Airway epithelial cell (primary cell): ENCODE results near the gene ZNG1C. TPM values are rescaled to one million over a fixed set of nuclear protein-coding genes. Genes with fewer than 3 reads are reported as not detected.

Source experiments
- total RNA-seq: library from RNA; depleted of rRNA; stranded (reverse); fragments of >200 nt; gene quantifications from 2 replicates; pipeline ENCODE4 v1.2.3, GENCODE V29; 2015

Gene ZNG1C
- total RNA-seq = 16.0 and 24.2 TPM in 2 replicates

DNA sequence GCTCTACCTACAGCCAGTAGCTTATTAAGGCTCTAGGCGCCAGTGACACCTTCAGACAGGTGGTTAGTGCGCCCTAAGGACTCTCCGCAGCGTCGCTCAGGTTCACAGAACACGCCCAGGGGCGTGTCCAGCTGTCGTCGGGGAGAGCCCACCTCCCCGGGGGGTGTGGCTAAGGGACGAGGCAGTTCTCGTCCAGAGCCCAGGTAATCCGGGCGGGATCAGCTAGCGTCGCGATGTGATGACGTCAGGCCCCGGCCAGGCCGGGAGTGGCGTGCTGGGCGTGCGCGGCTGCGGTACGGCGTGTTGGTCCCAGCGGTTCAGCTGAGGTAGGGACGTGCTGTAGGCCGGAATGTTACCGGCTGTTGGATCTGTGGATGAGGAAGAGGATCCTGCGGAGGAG lies at the start of gene ZNG1C:
Gene ZNG1C, plus strand, starts transcription at position 301 of the 400 bp plus-strand sequence. Its CDS starts 49 bp downstream, at position 350.

DNA sequence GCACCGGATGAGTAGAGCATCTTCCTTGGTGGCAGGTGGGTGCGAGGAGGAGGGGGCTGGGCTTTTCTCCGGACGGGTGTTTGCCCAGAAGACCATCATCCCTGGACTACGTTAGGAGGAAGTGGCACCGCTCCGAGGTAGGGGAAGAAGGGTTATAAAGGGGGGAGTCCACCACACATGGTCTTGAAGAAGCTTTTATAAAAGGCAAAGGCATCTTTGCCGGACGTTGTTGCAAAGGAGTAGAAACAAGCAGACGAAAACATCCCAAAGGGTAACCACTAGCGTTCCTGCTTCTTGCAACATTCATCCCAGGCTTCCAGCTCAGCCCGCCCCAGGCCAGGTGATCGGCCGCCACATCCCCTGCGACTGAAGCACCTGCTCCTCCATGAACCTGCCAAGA lies 60.8 kb downstream of the ZNG1C start, which contains the start of gene FOXD4L3:
Gene FOXD4L3, plus strand, starts transcription at position 301 of the 400 bp plus-strand sequence. Its CDS starts 85 bp downstream, at position 386.

Other genes with a start within 250 kb of the ZNG1C start
- gene FOXD4L3, start 60.9 kb downstream of the ZNG1C start, total RNA-seq = not detected in 2 replicates
- gene PGM5, start 114.6 kb downstream of the ZNG1C start, total RNA-seq = 0.05 TPM in 1 of 2 replicates, not detected in the other